Measurements from ENCODE around the gene CRYGA. TPM values are rescaled to one million over a fixed set of nuclear protein-coding genes. Genes with fewer than 3 reads are reported as not detected.

CRYGA gene
- total RNA-seq, 1 donor from 2014 or later: not detected

- Histone ChIP-seq H3K4me1 (no peaks in the 10 kb centered on the region), H3K27ac (replicated peaks) (no peak overlapping the region), H3K36me3 (no peaks in the 10 kb centered on the region), H3K9me3 (replicated peaks) (no peaks in the 10 kb centered on the region), H3K27me3 (ENCODE audit: low read depth) (peaks cover 13% of the 10 kb centered on the region), H3K4me3 (no peak overlapping the region)
- intact Hi-C loops (cut with micrococcal nuclease): no loop called here
- no peak for DNase-seq
- TF ChIP-seq CTCF (IDR thresholded peaks at IDR 0.05; ENCODE audit: borderline replicate concordance): no peak
These were observed 32.1 kb upstream of the CRYGA start for GRCh38 chr2:208195531-208195930.

- Histone ChIP-seq H3K4me3 (no peak overlapping the region), H3K4me1 (no peaks in the 10 kb centered on the region), H3K27ac (replicated peaks) (no peak overlapping the region), H3K9me3 (replicated peaks) (no peaks in the 10 kb centered on the region), H3K27me3 (ENCODE audit: low read depth) (peaks cover 6% of the 10 kb centered on the region), H3K36me3 (no peaks in the 10 kb centered on the region)
- DNase-seq: no peak
- intact Hi-C loops (cut with micrococcal nuclease): no loop called here
- TF ChIP-seq CTCF (IDR thresholded peaks at IDR 0.05; ENCODE audit: borderline replicate concordance): no peak
These were observed 29.3 kb upstream of the CRYGA start for GRCh38 chr2:208192611-208193236.

GRCh38 chr2:208189810-208190503 is 26.6 kb upstream of the CRYGA start, which contains the start of gene C2orf80:
C2orf80 (minus strand) TSS chr2:208190030; CDS start chr2:208186986, 3,044 bp downstream.
- H3K4me1 ChIP-seq: no peaks in the 10 kb centered on the region
- DNase-seq: no peak

GRCh38 chr2:208189069-208189809 is 25.9 kb upstream of the CRYGA start:
- H3K36me3 ChIP-seq: no peaks in the 10 kb centered on the region
- no peak overlapping the region for H3K4me3 ChIP-seq
- no peak for DNase-seq
- intact Hi-C loops (cut with micrococcal nuclease): no loop called here
- H3K27ac ChIP-seq (replicated peaks): no peak overlapping the region
- no peaks in the 10 kb centered on the region for H3K4me1 ChIP-seq
- no peaks in the 10 kb centered on the region for H3K9me3 ChIP-seq (replicated peaks)
- H3K27me3 ChIP-seq (ENCODE audit: low read depth): peaks cover 32% of the 10 kb centered on the region
- TF ChIP-seq CTCF (IDR thresholded peaks at IDR 0.05; ENCODE audit: borderline replicate concordance): no peak

More at GRCh38 chr2:208189810-208190503, 26.6 kb upstream of the CRYGA start, which contains the start of gene C2orf80:
- H3K4me3 ChIP-seq: no peak within 1 kb of the TSS
- TF ChIP-seq CTCF (IDR thresholded peaks at IDR 0.05; ENCODE audit: borderline replicate concordance): no peak
- intact Hi-C loops (cut with micrococcal nuclease): no loop called here
- peaks cover 24% of the 10 kb centered on the region for H3K27me3 ChIP-seq (ENCODE audit: low read depth)
- no peaks in the 10 kb centered on the region for H3K9me3 ChIP-seq (replicated peaks)
- H3K27ac ChIP-seq (replicated peaks): no peak within 1 kb of the TSS
- no peaks in the 10 kb centered on the region for H3K36me3 ChIP-seq

GRCh38 chr2:208186893-208187292 is 23.5 kb upstream of the CRYGA start:
- TF ChIP-seq CTCF (IDR thresholded peaks at IDR 0.05; ENCODE audit: borderline replicate concordance): no peak
- intact Hi-C loops (cut with micrococcal nuclease): no loop called here
- Histone ChIP-seq H3K27ac (replicated peaks) (no peak overlapping the region), H3K9me3 (replicated peaks) (no peaks in the 10 kb centered on the region), H3K4me3 (no peak overlapping the region), H3K27me3 (ENCODE audit: low read depth) (peaks cover 48% of the 10 kb centered on the region), H3K4me1 (no peaks in the 10 kb centered on the region), H3K36me3 (no peaks in the 10 kb centered on the region)
- DNase-seq: no peak

Data from left ventricle myocardium inferior (tissue), 1 donor.